ENCODE measurements around the gene ETV6. TPM values are rescaled to one million over a fixed set of nuclear protein-coding genes. Genes with fewer than 3 reads are reported as not detected.

ETV6 gene
- total and polyA plus RNA-seq, 2 of the 8 experiments (the other 6 are each of a cell fraction or from before 2014, with no cell fraction given): 5.5 to 23.9 TPM

DNA sequence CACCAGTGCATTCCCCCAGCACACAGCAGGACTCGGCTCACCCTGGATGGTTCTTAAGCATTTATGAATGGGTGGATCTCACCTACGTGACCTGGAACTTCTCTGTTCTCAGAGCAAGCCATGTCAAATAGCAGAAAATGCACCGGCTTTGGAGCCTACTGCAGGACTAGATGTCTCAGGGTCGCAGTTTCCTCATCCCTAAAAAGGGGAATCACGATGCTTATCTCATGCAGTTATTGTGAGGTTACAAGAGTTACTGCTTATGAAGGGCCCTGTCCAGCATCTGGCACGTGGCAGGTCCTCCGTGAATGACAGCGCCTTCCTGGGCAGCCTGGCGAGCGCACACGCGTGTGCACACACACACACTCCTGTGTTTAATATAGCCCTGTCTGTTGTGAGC lies 128.5 kb downstream of the ETV6 start (continued):
- TF ChIP-seq, protein P1, sequence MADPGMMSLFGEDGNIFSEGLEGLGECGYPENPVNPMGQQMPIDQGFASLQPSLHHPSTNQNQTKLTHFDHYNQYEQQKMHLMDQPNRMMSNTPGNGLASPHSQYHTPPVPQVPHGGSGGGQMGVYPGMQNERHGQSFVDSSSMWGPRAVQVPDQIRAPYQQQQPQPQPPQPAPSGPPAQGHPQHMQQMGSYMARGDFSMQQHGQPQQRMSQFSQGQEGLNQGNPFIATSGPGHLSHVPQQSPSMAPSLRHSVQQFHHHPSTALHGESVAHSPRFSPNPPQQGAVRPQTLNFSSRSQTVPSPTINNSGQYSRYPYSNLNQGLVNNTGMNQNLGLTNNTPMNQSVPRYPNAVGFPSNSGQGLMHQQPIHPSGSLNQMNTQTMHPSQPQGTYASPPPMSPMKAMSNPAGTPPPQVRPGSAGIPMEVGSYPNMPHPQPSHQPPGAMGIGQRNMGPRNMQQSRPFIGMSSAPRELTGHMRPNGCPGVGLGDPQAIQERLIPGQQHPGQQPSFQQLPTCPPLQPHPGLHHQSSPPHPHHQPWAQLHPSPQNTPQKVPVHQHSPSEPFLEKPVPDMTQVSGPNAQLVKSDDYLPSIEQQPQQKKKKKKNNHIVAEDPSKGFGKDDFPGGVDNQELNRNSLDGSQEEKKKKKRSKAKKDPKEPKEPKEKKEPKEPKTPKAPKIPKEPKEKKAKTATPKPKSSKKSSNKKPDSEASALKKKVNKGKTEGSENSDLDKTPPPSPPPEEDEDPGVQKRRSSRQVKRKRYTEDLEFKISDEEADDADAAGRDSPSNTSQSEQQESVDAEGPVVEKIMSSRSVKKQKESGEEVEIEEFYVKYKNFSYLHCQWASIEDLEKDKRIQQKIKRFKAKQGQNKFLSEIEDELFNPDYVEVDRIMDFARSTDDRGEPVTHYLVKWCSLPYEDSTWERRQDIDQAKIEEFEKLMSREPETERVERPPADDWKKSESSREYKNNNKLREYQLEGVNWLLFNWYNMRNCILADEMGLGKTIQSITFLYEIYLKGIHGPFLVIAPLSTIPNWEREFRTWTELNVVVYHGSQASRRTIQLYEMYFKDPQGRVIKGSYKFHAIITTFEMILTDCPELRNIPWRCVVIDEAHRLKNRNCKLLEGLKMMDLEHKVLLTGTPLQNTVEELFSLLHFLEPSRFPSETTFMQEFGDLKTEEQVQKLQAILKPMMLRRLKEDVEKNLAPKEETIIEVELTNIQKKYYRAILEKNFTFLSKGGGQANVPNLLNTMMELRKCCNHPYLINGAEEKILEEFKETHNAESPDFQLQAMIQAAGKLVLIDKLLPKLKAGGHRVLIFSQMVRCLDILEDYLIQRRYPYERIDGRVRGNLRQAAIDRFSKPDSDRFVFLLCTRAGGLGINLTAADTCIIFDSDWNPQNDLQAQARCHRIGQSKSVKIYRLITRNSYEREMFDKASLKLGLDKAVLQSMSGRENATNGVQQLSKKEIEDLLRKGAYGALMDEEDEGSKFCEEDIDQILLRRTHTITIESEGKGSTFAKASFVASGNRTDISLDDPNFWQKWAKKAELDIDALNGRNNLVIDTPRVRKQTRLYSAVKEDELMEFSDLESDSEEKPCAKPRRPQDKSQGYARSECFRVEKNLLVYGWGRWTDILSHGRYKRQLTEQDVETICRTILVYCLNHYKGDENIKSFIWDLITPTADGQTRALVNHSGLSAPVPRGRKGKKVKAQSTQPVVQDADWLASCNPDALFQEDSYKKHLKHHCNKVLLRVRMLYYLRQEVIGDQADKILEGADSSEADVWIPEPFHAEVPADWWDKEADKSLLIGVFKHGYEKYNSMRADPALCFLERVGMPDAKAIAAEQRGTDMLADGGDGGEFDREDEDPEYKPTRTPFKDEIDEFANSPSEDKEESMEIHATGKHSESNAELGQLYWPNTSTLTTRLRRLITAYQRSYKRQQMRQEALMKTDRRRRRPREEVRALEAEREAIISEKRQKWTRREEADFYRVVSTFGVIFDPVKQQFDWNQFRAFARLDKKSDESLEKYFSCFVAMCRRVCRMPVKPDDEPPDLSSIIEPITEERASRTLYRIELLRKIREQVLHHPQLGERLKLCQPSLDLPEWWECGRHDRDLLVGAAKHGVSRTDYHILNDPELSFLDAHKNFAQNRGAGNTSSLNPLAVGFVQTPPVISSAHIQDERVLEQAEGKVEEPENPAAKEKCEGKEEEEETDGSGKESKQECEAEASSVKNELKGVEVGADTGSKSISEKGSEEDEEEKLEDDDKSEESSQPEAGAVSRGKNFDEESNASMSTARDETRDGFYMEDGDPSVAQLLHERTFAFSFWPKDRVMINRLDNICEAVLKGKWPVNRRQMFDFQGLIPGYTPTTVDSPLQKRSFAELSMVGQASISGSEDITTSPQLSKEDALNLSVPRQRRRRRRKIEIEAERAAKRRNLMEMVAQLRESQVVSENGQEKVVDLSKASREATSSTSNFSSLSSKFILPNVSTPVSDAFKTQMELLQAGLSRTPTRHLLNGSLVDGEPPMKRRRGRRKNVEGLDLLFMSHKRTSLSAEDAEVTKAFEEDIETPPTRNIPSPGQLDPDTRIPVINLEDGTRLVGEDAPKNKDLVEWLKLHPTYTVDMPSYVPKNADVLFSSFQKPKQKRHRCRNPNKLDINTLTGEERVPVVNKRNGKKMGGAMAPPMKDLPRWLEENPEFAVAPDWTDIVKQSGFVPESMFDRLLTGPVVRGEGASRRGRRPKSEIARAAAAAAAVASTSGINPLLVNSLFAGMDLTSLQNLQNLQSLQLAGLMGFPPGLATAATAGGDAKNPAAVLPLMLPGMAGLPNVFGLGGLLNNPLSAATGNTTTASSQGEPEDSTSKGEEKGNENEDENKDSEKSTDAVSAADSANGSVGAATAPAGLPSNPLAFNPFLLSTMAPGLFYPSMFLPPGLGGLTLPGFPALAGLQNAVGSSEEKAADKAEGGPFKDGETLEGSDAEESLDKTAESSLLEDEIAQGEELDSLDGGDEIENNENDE (IDR thresholded peaks at IDR 0.05; ENCODE audit: insufficient replicate concordance, low read length): no peak
- TF ChIP-seq CBX8 (IDR thresholded peaks at IDR 0.05; ENCODE audit: borderline replicate concordance, low read depth, low read length) (no peak), YY1 (IDR thresholded peaks at IDR 0.05; ENCODE audit: low read depth, low read length) (no peak), SIN3A (conservative IDR thresholded peaks at IDR 0.05 in 1 of 2, IDR thresholded peaks at IDR 0.05 in 1 of 2; ENCODE audit: low read depth in 1 of 2, low read length in 2 of 2) (no peak), CREB1 (IDR thresholded peaks at IDR 0.05) (no peak), EP300 (IDR thresholded peaks at IDR 0.05; ENCODE audit: borderline replicate concordance in 1 of 2, low read depth in 2 of 2, low read length in 2 of 2) (no peak), BCL11A (IDR thresholded peaks at IDR 0.05; ENCODE audit: low read depth in 2 of 2, low read length in 2 of 2) (no peak)

All from H1 (cell line).